HEK293 (cell line): Measurements from ENCODE around the gene SIK3.

Experiments used
- CTCF ChIA-PET: fragments of 350-600 bp; formaldehyde crosslinking; extraction: SDS; loops from one replicate; lab custom pipeline; 2021; ENCODE audit warnings: antibody characterized with exemption; lab: Yijun Ruan, JAX
- POLR2A ChIA-PET: fragments of 300-600 bp; formaldehyde crosslinking; extraction: SDS; loops from one replicate; lab custom pipeline; 2020; ENCODE audit warnings: antibody characterized with exemption, inconsistent platforms; lab: Yijun Ruan, JAX
- H3K27ac ChIP-seq: fragments of 200-500 bp; sonication (Bioruptor generic); 2 replicates; pipeline ENCODE4 v1.5.1; 2014; ENCODE audit warnings: low read depth, low read length, control low read depth, inconsistent platforms; ENCODE audit errors: extremely low read depth
- H3K36me3 ChIP-seq, 2 experiments: fragments of 200-500 bp in 1 of 2; sonication (Bioruptor generic) in 1 of 2; 1 replicate in 1 of 2; 2 replicates in 1 of 2; pipeline ENCODE4 v1.5.1; 2014 to 2017; ENCODE audit warnings: inconsistent platforms in 2 of 2, low read length in 2 of 2; ENCODE audit not compliant: control insufficient read depth in 2 of 2, insufficient read depth in 1 of 2
- H3K4me1 ChIP-seq: fragments of 200-500 bp; sonication (Bioruptor generic); 2 replicates; pipeline ENCODE4 v1.5.1; 2014; ENCODE audit warnings: mild to moderate bottlenecking, low read length, inconsistent platforms; ENCODE audit not compliant: control insufficient read depth, insufficient read depth
- H3K4me3 ChIP-seq: 2 replicates; pipeline ENCODE4 v1.5.1; 2011; ENCODE audit warnings: low read depth, mild to moderate bottlenecking, control low read depth, low read length, moderate library complexity
- H3K9me3 ChIP-seq: fragments of 200-500 bp; sonication (Bioruptor generic); 2 replicates; pipeline ENCODE4 v1.5.1; 2014; ENCODE audit warnings: low read depth, low read length, inconsistent platforms; ENCODE audit not compliant: control insufficient read depth, insufficient read depth
- ATF2 ChIP-seq: fragments of 450-650 bp; formaldehyde crosslinking; IDR thresholded peaks from 2 replicates; pipeline ENCODE4 v1.5.1; 2016; ENCODE audit warnings: missing biosample characterization, missing genetic modification characterization, low read depth
- BCL11A ChIP-seq: fragments of 450-650 bp; formaldehyde crosslinking; IDR thresholded peaks from 2 replicates; pipeline ENCODE4 v1.5.1; 2016; ENCODE audit warnings: low read depth, missing biosample characterization, missing genetic modification characterization
- GLIS1 ChIP-seq: fragments of 450-650 bp; formaldehyde crosslinking; IDR thresholded peaks from 2 replicates; pipeline ENCODE4 v1.5.1; 2016; ENCODE audit warnings: missing biosample characterization, missing genetic modification characterization
- IKZF3 ChIP-seq: fragments of 450-650 bp; IDR thresholded peaks from 2 replicates; pipeline ENCODE4 v1.5.0; 2018; ENCODE audit warnings: missing biosample characterization, mild to moderate bottlenecking, missing genetic modification characterization, moderate library complexity
- PRDM4 ChIP-seq: fragments of 450-650 bp; formaldehyde crosslinking; IDR thresholded peaks from 2 replicates; pipeline ENCODE4 v1.5.1; 2017; ENCODE audit warnings: missing biosample characterization, missing genetic modification characterization
- SCRT2 ChIP-seq: fragments of 450-650 bp; formaldehyde crosslinking; IDR thresholded peaks from 2 replicates; pipeline ENCODE4 v1.5.1; 2016; ENCODE audit warnings: missing biosample characterization, missing genetic modification characterization
- SETDB1 ChIP-seq: IDR thresholded peaks from one replicate; pipeline ENCODE4 v1.6.1; 2017; ENCODE audit warnings: mild to moderate bottlenecking, low read length, moderate library complexity, mixed read lengths; ENCODE audit not compliant: insufficient read length
- YY2 ChIP-seq: fragments of 450-650 bp; formaldehyde crosslinking; IDR thresholded peaks from 2 replicates; pipeline ENCODE4 v1.5.1; 2016; ENCODE audit warnings: missing biosample characterization, missing genetic modification characterization
- ZFP3 ChIP-seq: fragments of 450-650 bp; formaldehyde crosslinking; IDR thresholded peaks from 2 replicates; pipeline ENCODE4 v1.5.1; 2016; ENCODE audit warnings: low read depth, missing biosample characterization, missing genetic modification characterization
- ZIC2 ChIP-seq: fragments of 450-650 bp; formaldehyde crosslinking; IDR thresholded peaks from 2 replicates; pipeline ENCODE4 v1.5.1; 2016; ENCODE audit warnings: missing biosample characterization, missing genetic modification characterization
- ZNF148 ChIP-seq: fragments of 450-650 bp; formaldehyde crosslinking; IDR thresholded peaks from 2 replicates; pipeline ENCODE4 v1.5.0; 2017; ENCODE audit warnings: missing biosample characterization, missing genetic modification characterization, borderline replicate concordance
- ZNF248 ChIP-seq: fragments of 450-650 bp; formaldehyde crosslinking; IDR thresholded peaks from 2 replicates; pipeline ENCODE4 v1.5.1; 2017; ENCODE audit warnings: missing biosample characterization, missing genetic modification characterization
- ZNF324 ChIP-seq: fragments of 450-650 bp; formaldehyde crosslinking; IDR thresholded peaks from 2 replicates; pipeline ENCODE4 v1.5.1; 2016; ENCODE audit warnings: missing biosample characterization, missing genetic modification characterization
- ZNF37A ChIP-seq: fragments of 450-650 bp; IDR thresholded peaks from 2 replicates; pipeline ENCODE4 v1.5.1; 2018; ENCODE audit warnings: missing biosample characterization, missing genetic modification characterization
- ZNF398 ChIP-seq: fragments of 450-650 bp; formaldehyde crosslinking; IDR thresholded peaks from 2 replicates; pipeline ENCODE4 v1.5.1; 2017; ENCODE audit warnings: missing biosample characterization, missing genetic modification characterization
- ZNF529 ChIP-seq: fragments of 450-650 bp; formaldehyde crosslinking; IDR thresholded peaks from 2 replicates; pipeline ENCODE4 v1.5.1; 2017; ENCODE audit warnings: missing genetic modification characterization, missing biosample characterization; ENCODE audit not compliant: insufficient replicate concordance
- ZNF585B ChIP-seq: fragments of 450-650 bp; formaldehyde crosslinking; IDR thresholded peaks from 2 replicates; pipeline ENCODE4 v1.5.1; 2016; ENCODE audit warnings: missing biosample characterization, missing genetic modification characterization
- ZNF600 ChIP-seq: fragments of 450-650 bp; formaldehyde crosslinking; IDR thresholded peaks from 2 replicates; pipeline ENCODE4 v1.5.1; 2016; ENCODE audit warnings: missing biosample characterization, missing genetic modification characterization
- ZNF621 ChIP-seq: fragments of 450-650 bp; formaldehyde crosslinking; IDR thresholded peaks from 2 replicates; pipeline ENCODE4 v1.5.1; 2017; ENCODE audit warnings: missing biosample characterization, missing genetic modification characterization

The SIK3 gene

GRCh38 chr11:116860303-116860702, 237.9 kb downstream of the SIK3 start:
- Histone ChIP-seq H3K27ac (no peak overlapping the region), H3K4me3 (no peak overlapping the region), H3K36me3 (peaks cover 0 to 93% of the 10 kb centered on the region in 2 experiments; a peak in 2 of 3 replicates)
- POLR2A ChIA-PET = no interaction called here
- TF ChIP-seq ZNF37A (tag by site-specific recombination) = no peak
- no peak for TF ChIP-seq ZFP3 (tag by site-specific recombination)
- no peak for TF ChIP-seq ZNF585B (tag by site-specific recombination)
- TF ChIP-seq YY2 = no peak
- TF ChIP-seq ZIC2 (tag by site-specific recombination) = no peak
- TF ChIP-seq ZNF148 = no peak
- no peak for TF ChIP-seq GLIS1 (tag by site-specific recombination)
- no peak for TF ChIP-seq BCL11A (tag by site-specific recombination)
- TF ChIP-seq, all 188 proteins: peak for 0
- H3K9me3 ChIP-seq = no peaks in the 10 kb centered on the region
- CTCF ChIA-PET = interaction anchor here (0.9 to 1.4 kb wide), 2 partner anchors 19 to 24 kb away, joined by 3 to 4 read pairs; no protein-coding TSS in a partner anchor
- H3K4me1 ChIP-seq = no peaks in the 10 kb centered on the region

GRCh38 chr11:116859175-116859574, 239.1 kb downstream of the SIK3 start:
- no peak for TF ChIP-seq IKZF3 (tag by site-specific recombination)
- TF ChIP-seq ZNF529 (tag by site-specific recombination) = no peak
- TF ChIP-seq SCRT2 (tag by site-specific recombination) = no peak
- TF ChIP-seq ZNF621 = no peak
- no peak for TF ChIP-seq ZNF600 (tag by site-specific recombination)
- TF ChIP-seq PRDM4 (tag by site-specific recombination) = no peak
- no peak for TF ChIP-seq ZNF324 (tag by site-specific recombination)
- TF ChIP-seq ZNF398 = no peak
- TF ChIP-seq SETDB1 = no peak
- TF ChIP-seq ATF2 (tag by site-specific recombination) = no peak
- no peak for TF ChIP-seq ZNF248 (tag by site-specific recombination)
- Histone ChIP-seq H3K36me3 (peaks cover 0 to 87% of the 10 kb centered on the region in 2 experiments; a peak in 2 of 3 replicates), H3K27ac (no peak overlapping the region), H3K4me1 (no peaks in the 10 kb centered on the region), H3K9me3 (no peaks in the 10 kb centered on the region), H3K4me3 (no peak overlapping the region)
- ChIA-PET CTCF (interaction anchor here (0.7 to 0.9 kb wide), 3 partner anchors 20 to 247 kb away, joined by 3 to 4 read pairs (median 3); no protein-coding TSS in a partner anchor), POLR2A (interaction anchor here (0.5 kb wide), 1 partner anchor 235 kb away, joined by 3 read pairs; no protein-coding TSS in a partner anchor)
